ENCODE data around the gene PHF1. TPM values are rescaled to one million over a fixed set of nuclear protein-coding genes. Genes with fewer than 3 reads are reported as not detected.

Gene PHF1
- total RNA-seq, 1 experiment from 2014 or later = 68.3 TPM

DNA sequence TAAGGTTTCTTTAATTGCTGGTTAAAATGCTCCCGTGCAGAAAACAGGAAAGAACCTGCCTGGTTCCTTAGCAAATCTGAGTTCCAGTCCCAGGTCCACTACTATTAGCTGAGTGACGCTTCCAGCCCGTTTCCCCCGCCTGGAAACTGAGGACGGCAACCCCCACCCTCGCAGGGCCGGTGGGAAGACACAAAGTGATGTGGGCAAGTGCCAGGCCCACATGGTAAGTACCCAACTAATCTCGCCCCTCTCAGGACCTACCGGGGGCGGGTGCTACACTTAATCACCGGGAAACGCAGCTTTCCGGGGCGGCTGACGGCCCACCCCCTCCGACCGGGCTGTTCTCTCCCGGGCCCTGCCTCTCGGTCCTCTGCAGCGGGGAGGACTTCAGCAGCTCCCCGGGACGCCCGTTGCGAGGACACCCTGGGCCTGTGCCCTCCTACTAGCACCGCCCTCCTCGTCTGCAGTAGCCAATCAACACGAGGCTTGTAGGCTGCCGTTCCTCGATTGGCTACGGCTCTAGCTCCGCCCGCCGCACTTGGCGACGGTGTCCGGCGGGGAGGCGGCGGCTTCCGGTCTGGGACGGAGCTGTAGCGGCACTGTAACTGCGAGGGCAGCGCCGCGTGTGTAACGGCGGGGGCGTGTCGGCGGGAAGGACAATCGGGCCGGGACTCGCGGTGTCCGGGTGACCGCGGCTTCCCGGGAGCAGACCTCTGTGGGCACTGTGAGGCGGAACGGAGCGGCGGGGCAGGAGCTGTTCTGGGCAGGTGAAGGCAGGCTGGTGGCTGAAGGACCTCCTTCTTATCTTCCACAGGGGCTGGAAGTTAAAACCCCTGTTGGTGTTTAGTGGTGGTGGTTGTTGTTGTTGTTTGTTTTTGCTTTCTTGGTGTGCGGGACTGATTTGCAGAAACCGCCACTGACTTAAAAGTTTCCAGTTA, 43.5 kb downstream of the PHF1 start, which contains the start of gene ZBTB9:
TSS of gene ZBTB9 (plus strand) at position 568 of the 938 bp plus-strand sequence. CDS start 525 bp downstream, outside the sequence.
- H3K36me3 Mint-ChIP-seq (ENCODE audit: insufficient read depth, unreplicated experiment) = peaks cover 44% of the 10 kb centered on the region
- H3K9me3 Mint-ChIP-seq (ENCODE audit: low read depth, unreplicated experiment) = no peaks in the 10 kb centered on the region
- BruUV-seq (replicated peaks) = TSS peak; percentile 97
- TF ChIP-seq, protein P1, sequence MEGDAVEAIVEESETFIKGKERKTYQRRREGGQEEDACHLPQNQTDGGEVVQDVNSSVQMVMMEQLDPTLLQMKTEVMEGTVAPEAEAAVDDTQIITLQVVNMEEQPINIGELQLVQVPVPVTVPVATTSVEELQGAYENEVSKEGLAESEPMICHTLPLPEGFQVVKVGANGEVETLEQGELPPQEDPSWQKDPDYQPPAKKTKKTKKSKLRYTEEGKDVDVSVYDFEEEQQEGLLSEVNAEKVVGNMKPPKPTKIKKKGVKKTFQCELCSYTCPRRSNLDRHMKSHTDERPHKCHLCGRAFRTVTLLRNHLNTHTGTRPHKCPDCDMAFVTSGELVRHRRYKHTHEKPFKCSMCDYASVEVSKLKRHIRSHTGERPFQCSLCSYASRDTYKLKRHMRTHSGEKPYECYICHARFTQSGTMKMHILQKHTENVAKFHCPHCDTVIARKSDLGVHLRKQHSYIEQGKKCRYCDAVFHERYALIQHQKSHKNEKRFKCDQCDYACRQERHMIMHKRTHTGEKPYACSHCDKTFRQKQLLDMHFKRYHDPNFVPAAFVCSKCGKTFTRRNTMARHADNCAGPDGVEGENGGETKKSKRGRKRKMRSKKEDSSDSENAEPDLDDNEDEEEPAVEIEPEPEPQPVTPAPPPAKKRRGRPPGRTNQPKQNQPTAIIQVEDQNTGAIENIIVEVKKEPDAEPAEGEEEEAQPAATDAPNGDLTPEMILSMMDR (IDR thresholded peaks at IDR 0.05; ENCODE audit: unreplicated experiment) = no peak
- CTCF ChIA-PET = interaction anchor here (0.5 to 1.6 kb wide), 9 partner anchors 14 to 184 kb away, joined by 3 to 6 read pairs (median 3); partner anchors contain the start of genes BAK1, PFDN6, WDR46 and ZBTB22
- peak; percentile 98 for DNase-seq
- H3K27me3 Mint-ChIP-seq (ENCODE audit: unreplicated experiment) = no peaks in the 10 kb centered on the region
- peak within 1 kb of the TSS; percentile 72 for H3K27ac Mint-ChIP-seq (ENCODE audit: unreplicated experiment)
- peak within 1 kb of the TSS; percentile 98 for H3K4me3 Mint-ChIP-seq (ENCODE audit: low read depth, unreplicated experiment)
- intact Hi-C loops (cut with micrococcal nuclease; ENCODE audit: unreplicated experiment) = no loop called here
- H3K4me1 Mint-ChIP-seq (ENCODE audit: low read depth, unreplicated experiment) = peaks cover 12% of the 10 kb centered on the region

DNA sequence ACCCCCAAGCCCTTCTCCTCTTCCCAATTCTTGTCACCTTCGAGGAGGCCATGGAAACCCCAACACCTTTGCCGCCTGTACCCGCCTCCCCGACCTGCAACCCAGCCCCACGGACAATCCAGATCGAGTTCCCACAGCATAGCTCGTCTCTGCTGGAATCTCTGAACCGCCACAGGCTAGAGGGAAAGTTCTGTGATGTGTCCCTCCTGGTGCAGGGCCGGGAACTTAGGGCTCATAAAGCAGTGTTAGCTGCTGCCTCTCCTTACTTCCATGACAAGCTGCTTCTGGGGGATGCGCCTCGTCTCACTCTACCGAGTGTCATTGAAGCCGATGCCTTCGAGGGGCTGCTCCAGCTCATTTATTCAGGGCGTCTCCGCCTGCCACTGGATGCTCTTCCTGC, 44.2 kb downstream of the PHF1 start:
- H3K4me3 Mint-ChIP-seq (ENCODE audit: low read depth, unreplicated experiment) = peak overlapping the region; percentile 98
- DNase-seq = no peak
- CTCF ChIA-PET = interaction anchor here (0.7 to 1.6 kb wide), 5 partner anchors 15 to 184 kb away, joined by 3 to 6 read pairs (median 4); partner anchors contain the start of genes BAK1 and ZBTB22
- no peaks in the 10 kb centered on the region for H3K9me3 Mint-ChIP-seq (ENCODE audit: low read depth, unreplicated experiment)
- TF ChIP-seq, protein P1 (IDR thresholded peaks at IDR 0.05; ENCODE audit: unreplicated experiment) = no peak
- BruUV-seq (replicated peaks) = TSS peak; percentile 54
- intact Hi-C loops (cut with micrococcal nuclease; ENCODE audit: unreplicated experiment) = no loop called here
- no peaks in the 10 kb centered on the region for H3K27me3 Mint-ChIP-seq (ENCODE audit: unreplicated experiment)
- peaks cover 44% of the 10 kb centered on the region for H3K36me3 Mint-ChIP-seq (ENCODE audit: insufficient read depth, unreplicated experiment)
- peak overlapping the region; percentile 72 for H3K27ac Mint-ChIP-seq (ENCODE audit: unreplicated experiment)
- peaks cover 12% of the 10 kb centered on the region for H3K4me1 Mint-ChIP-seq (ENCODE audit: low read depth, unreplicated experiment)

DNA sequence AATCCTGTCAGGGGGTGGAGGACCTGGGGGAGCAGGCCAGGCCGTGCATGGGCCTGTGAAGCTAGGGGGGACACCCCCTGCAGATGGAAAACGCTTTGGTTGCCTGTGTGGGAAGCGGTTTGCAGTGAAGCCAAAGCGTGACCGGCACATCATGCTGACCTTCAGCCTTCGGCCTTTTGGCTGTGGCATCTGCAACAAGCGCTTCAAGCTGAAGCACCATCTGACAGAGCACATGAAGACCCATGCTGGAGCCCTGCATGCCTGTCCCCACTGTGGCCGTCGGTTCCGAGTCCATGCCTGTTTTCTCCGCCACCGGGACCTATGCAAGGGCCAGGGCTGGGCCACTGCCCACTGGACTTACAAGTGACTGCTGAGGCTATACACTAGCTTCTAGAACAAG, 45.3 kb downstream of the PHF1 start:
- BruUV-seq (replicated peaks) = no TSS peak
- no peak for DNase-seq
- H3K4me3 Mint-ChIP-seq (ENCODE audit: low read depth, unreplicated experiment) = peak overlapping the region; percentile 98
- CTCF ChIA-PET = no interaction called here
- intact Hi-C loops (cut with micrococcal nuclease; ENCODE audit: unreplicated experiment) = no loop called here
- TF ChIP-seq, protein P1 (IDR thresholded peaks at IDR 0.05; ENCODE audit: unreplicated experiment) = no peak
- H3K9me3 Mint-ChIP-seq (ENCODE audit: low read depth, unreplicated experiment) = no peaks in the 10 kb centered on the region
- no peaks in the 10 kb centered on the region for H3K27me3 Mint-ChIP-seq (ENCODE audit: unreplicated experiment)
- H3K36me3 Mint-ChIP-seq (ENCODE audit: insufficient read depth, unreplicated experiment) = peaks cover 44% of the 10 kb centered on the region
- peaks cover 12% of the 10 kb centered on the region for H3K4me1 Mint-ChIP-seq (ENCODE audit: low read depth, unreplicated experiment)
- H3K27ac Mint-ChIP-seq (ENCODE audit: unreplicated experiment) = no peak overlapping the region

DNA sequence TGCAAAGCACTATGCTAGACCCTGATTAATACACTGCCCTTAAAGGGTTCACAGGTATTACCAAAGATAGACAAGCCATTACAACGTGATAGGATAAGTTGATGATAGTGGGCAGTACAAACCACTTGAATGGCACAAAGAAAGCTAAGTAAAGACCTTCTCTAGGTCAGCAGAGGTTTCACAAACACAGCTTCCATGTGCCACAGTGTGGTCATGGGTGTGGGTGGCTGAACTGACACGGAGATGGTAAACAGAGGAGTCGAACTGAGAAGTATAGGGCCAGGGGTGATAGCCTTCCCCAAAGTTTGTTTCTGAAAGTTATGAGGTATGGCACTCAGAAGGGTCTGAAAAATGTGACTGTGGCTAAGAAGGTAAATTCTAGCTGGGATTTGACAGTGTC, 47.9 kb downstream of the PHF1 start:
- Mint-ChIP-seq H3K9me3 (ENCODE audit: low read depth, unreplicated experiment) (no peaks in the 10 kb centered on the region), H3K4me1 (ENCODE audit: low read depth, unreplicated experiment) (peaks cover 12% of the 10 kb centered on the region), H3K27ac (ENCODE audit: unreplicated experiment) (no peak overlapping the region), H3K27me3 (ENCODE audit: unreplicated experiment) (peaks cover 23% of the 10 kb centered on the region), H3K36me3 (ENCODE audit: insufficient read depth, unreplicated experiment) (peaks cover 35% of the 10 kb centered on the region), H3K4me3 (ENCODE audit: low read depth, unreplicated experiment) (no peak overlapping the region)
- no TSS peak for BruUV-seq (replicated peaks)
- intact Hi-C loops (cut with micrococcal nuclease; ENCODE audit: unreplicated experiment) = no loop called here
- CTCF ChIA-PET = interaction anchor here (0.6 to 0.9 kb wide), 2 partner anchors 23 to 1030 kb away, joined by 4 read pairs; no protein-coding TSS in a partner anchor
- no peak for DNase-seq
- TF ChIP-seq, protein P1 (IDR thresholded peaks at IDR 0.05; ENCODE audit: unreplicated experiment) = no peak
